GM12878 (cell line): Measurements from ENCODE around the gene HNRNPM. TPM values are rescaled to one million over a fixed set of nuclear protein-coding genes. Genes with fewer than 3 reads are reported as not detected.

Experiments used
- ATAC-seq: fragments of 200-7000 bp; cut with Tn5 transposase; 3 replicates; pipeline ENCODE4 v1.9.1; 2020; ENCODE audit warnings: mild to moderate bottlenecking, moderate library complexity
- BruUV-seq: library from RNA; stranded (reverse); fragments of 400-500 nt; replicated peaks from 2 replicates; lab custom pipeline; 2021; lab: Mats Ljungman, UMichigan
- CTCF ChIA-PET: fragments of 300-600 bp; sonication (Branson Sonifier 250); formaldehyde crosslinking; extraction: SDS; loops from one replicate; lab custom pipeline; 2021; ENCODE audit warnings: inconsistent platforms; lab: Yijun Ruan, JAX
- POLR2A ChIA-PET: fragments of 350-600 bp; formaldehyde crosslinking; extraction: SDS; loops from one replicate; lab custom pipeline; 2021; ENCODE audit warnings: inconsistent platforms; lab: Charles Lee
- RAD21 ChIA-PET: fragments of 300-600 bp; sonication (Branson Sonifier 250); formaldehyde crosslinking; loops from one replicate; lab custom pipeline; 2023; ENCODE audit warnings: antibody characterized with exemption; ENCODE audit not compliant: unreplicated experiment; lab: Charles Lee
- SMC1A ChIA-PET: fragments of 300-600 bp; sonication (Branson Sonifier 250); formaldehyde crosslinking; loops from one replicate; lab custom pipeline; 2023; ENCODE audit not compliant: unreplicated experiment, uncharacterized antibody; lab: Charles Lee
- DNase-seq: peaks from one replicate; pipeline ENCODE4 v3.0.0-alpha.2; 2011; ENCODE audit warnings: low read depth, low spot score
- FAIRE-seq: peaks from 3 replicates; lab custom pipeline; 2011; peaks lifted over from hg19 to GRCh38; lab: Jason Lieb, UNC
- H2AFZ ChIP-seq: 2 replicates; pipeline ENCODE4 v1.6.0; 2011; ENCODE audit warnings: low read depth, low read length, control low read depth; ENCODE audit not compliant: control insufficient read depth
- H3K27ac ChIP-seq: 2 replicates; pipeline ENCODE4 v1.5.1; 2011; ENCODE audit warnings: control low read depth; ENCODE audit not compliant: control insufficient read depth, insufficient read depth
- H3K27me3 ChIP-seq, 2 experiments: replicated peaks in 1 of 2; 2 replicates each; pipeline versions ENCODE4 v1.6.0 to v1.6.1; 2011; ENCODE audit warnings: low read length in 1 of 2; ENCODE audit not compliant: control insufficient read depth in 2 of 2, insufficient read depth in 2 of 2
- H3K36me3 ChIP-seq, 2 experiments: 2 replicates each; pipeline ENCODE4 v1.5.1; 2011; ENCODE audit warnings: low read length in 1 of 2; ENCODE audit not compliant: control insufficient read depth in 2 of 2, insufficient read depth in 2 of 2
- H3K4me1 ChIP-seq: 2 replicates; pipeline ENCODE4 v1.6.1; 2011; ENCODE audit warnings: mild to moderate bottlenecking, low read length, moderate library complexity, mixed read lengths; ENCODE audit not compliant: control insufficient read depth, insufficient read depth
- H3K4me2 ChIP-seq: 2 replicates; pipeline ENCODE4 v1.6.0; 2011; ENCODE audit warnings: control low read depth; ENCODE audit not compliant: control insufficient read depth, insufficient read depth
- H3K4me3 ChIP-seq: fragments of 200-600 bp; sonication (generic); 2 replicates; pipeline ENCODE4 v1.5.1; 2016
- H3K79me2 ChIP-seq: 2 replicates; pipeline ENCODE4 v1.6.0; 2011; ENCODE audit warnings: low read length; ENCODE audit not compliant: control insufficient read depth, insufficient read depth
- H3K9ac ChIP-seq: 2 replicates; pipeline ENCODE4 v1.8.0; 2011; ENCODE audit warnings: low read length, control low read depth, mixed read lengths; ENCODE audit not compliant: control insufficient read depth, insufficient read depth
- H3K9me3 ChIP-seq: replicated peaks from 3 replicates; pipeline ENCODE4 v1.5.1; 2011; ENCODE audit warnings: mild to moderate bottlenecking, low read length; ENCODE audit not compliant: control insufficient read depth, insufficient read depth
- H4K20me1 ChIP-seq: 2 replicates; pipeline ENCODE4 v1.6.0; 2011; ENCODE audit not compliant: control insufficient read depth, insufficient read depth
- ASH2L ChIP-seq: fragments of 300-600, 200-600 bp; sonication (generic); IDR thresholded peaks from 2 replicates; pipeline ENCODE4 v1.6.1; 2017; ENCODE audit warnings: low read depth, mild to moderate bottlenecking, borderline replicate concordance
- CBX5 ChIP-seq: sonication (generic); IDR thresholded peaks from 2 replicates; pipeline ENCODE4 v1.6.1; 2016; ENCODE audit warnings: low read depth, moderate library complexity, mild to moderate bottlenecking, inconsistent platforms
- EP300 ChIP-seq, 2 experiments: fragments of 150-350 bp in 1 of 2; IDR thresholded peaks; 2 replicates each; pipeline ENCODE4 v1.6.1; 2011 to 2012; ENCODE audit warnings: low read depth in 2 of 2, low read length in 2 of 2, borderline replicate concordance in 1 of 2, improper control_type of control experiment in 1 of 2, inconsistent platforms in 1 of 2; ENCODE audit not compliant: control insufficient read depth in 1 of 2
- JUNB ChIP-seq: IDR thresholded peaks from 2 replicates; pipeline ENCODE4 v1.6.1; 2016; ENCODE audit warnings: antibody characterized with exemption, mild to moderate bottlenecking
- POLR2A ChIP-seq: IDR thresholded peaks from 2 replicates; pipeline ENCODE4 v1.6.1; 2011; ENCODE audit warnings: low read depth, mild to moderate bottlenecking, low read length
- TCF7 ChIP-seq: IDR thresholded peaks from 2 replicates; pipeline ENCODE4 v1.6.1; 2014; ENCODE audit warnings: antibody characterized with exemption, borderline replicate concordance
- WGBS: methylation state at CpG from one replicate; pipeline ENCODE4 v1.1.6; 2016; ENCODE audit warnings: low lambda C conversion rate; ENCODE audit not compliant: insufficient replicate concordance, insufficient coverage; ENCODE audit errors: missing lambda C conversion rate; 5-methylcytosine and 5-hydroxymethylcytosine counted together
- in situ Hi-C: fragments of 300-500 bp; cut with MboI; formaldehyde crosslinking; loops from 9 replicates; pipeline ENCODE4 v1.14.3; 2018; ENCODE audit warnings: mixed read lengths
- intact Hi-C: fragments of 100-400 bp; cut with micrococcal nuclease; formaldehyde crosslinking; loops from one replicate; pipeline ENCODE4 v1.14.2; 2022; ENCODE audit not compliant: unreplicated experiment
- polyA plus RNA-seq, 11 experiments: library from polyadenylated mRNA; depleted of rRNA in 4 of 11; unstranded in 6 of 11; stranded (reverse) in 5 of 11; fragments of >200 nt; fragmentation: Nextera tagmentation in 4 of 11; fragmentation: Illumina TruSeq in 1 of 11; extraction: Ambion mirVana in 4 of 11; extraction: Trizol in 1 of 11; gene quantifications; 1 replicate in 1 of 11; 2 replicates in 10 of 11; pipeline versions ENCODE4 v1.2.1 to v1.2.3, GENCODE V29; 2011 to 2016; ENCODE audit warnings: inconsistent platforms in 2 of 11, missing spikeins in 2 of 11, low read depth in 1 of 11
- total RNA-seq, 4 experiments: library from RNA; depleted of rRNA in 3 of 4; stranded (reverse); fragments of >200 nt in 3 of 4; fragmentation: Illumina TruSeq in 1 of 4; extraction: Trizol in 1 of 4; gene quantifications; 2 replicates each; pipeline versions ENCODE4 v1.2.1 to v1.2.3, GENCODE V29; 2013 to 2021

Gene HNRNPM
- total and polyA plus RNA-seq, 10 of the 15 experiments (the other 5 are each of a cell fraction or from before 2014, with no cell fraction given), result 14.3 to 415 (median 198) TPM

DNA sequence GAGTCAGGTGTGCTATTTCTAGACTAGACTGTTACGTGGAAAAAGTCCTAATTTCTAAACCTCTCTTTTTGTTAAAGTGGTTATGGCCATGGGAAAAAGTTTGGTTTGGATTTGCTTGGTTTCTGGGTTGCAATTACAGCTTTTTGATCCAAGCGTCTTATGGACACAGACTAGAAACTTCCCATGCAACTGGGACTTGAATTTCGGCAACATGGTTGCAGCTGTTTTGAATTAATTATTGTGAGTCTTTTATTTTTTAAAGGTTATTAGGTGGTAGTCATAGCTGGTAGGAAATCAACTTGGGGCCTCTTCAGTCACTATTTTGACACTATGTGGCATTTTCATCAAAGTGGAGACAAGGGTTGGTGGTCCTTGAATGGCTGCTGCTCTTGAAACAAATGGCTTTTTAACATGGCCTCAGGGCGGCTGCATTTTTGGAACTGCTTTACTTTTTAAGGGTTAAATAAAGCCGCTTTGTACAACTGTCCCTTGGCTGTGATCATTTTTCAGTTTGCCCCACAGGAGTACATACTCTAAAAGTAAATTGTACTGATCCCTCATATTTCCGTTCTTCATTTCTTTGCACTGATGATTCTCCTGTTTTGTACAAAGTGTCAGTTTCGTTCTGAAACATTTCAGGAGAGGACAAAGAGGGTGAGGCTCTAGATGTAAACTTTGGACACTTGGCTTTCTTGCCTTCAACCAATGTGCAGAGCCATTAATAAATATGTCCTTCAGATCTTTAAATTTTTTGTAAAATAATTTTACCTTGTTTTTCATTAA is 15.9 kb downstream of the HNRNPM start:
- Histone ChIP-seq H4K20me1 (peaks cover 34% of the 10 kb centered on the region), H2AFZ (no peak overlapping the region), H3K27me3 (no peaks in the 10 kb centered on the region), H3K27ac (peak overlapping the region; percentile 15; the same call in 1 of the 2 replicates), H3K4me2 (peak overlapping the region; percentile 71), H3K36me3 (peaks cover 28 to 60% of the 10 kb centered on the region in 2 experiments), H3K9me3 (no peaks in the 10 kb centered on the region), H3K4me3 (no peak overlapping the region), H3K4me1 (peaks cover 9% of the 10 kb centered on the region), H3K9ac (no peak overlapping the region), H3K79me2 (peaks cover 78% of the 10 kb centered on the region)
- FAIRE-seq, result no peak
- ATAC-seq, result peak; percentile 58
- in situ Hi-C loops (no loop called here), intact Hi-C loops (no loop called here)
- ChIA-PET CTCF (interaction anchor here (0.6 kb wide), 1 partner anchor 122 kb away, joined by 3 read pairs; no protein-coding TSS in a partner anchor), RAD21 (no interaction called here), POLR2A (interaction anchor here (1.3 kb wide), 1 partner anchor 12 kb away, joined by 5 read pairs; no protein-coding TSS in a partner anchor), SMC1A (interaction anchor here (1.1 to 1.5 kb wide), 4 partner anchors 10 to 47 kb away, joined by 3 to 4 read pairs (median 3); partner anchors contain the start of gene MARCHF2)
- TF ChIP-seq JUNB, result peak; percentile 24; the same call in 1 of the 2 replicates
- TF ChIP-seq CBX5, result no peak
- TF ChIP-seq POLR2A, result no peak
- TF ChIP-seq EP300 (IDR thresholded peaks at IDR 0.05; ENCODE audit: borderline replicate concordance in 1 of 2, control insufficient read depth in 1 of 2, low read depth in 2 of 2, low read length in 2 of 2), result no peak
- TF ChIP-seq ASH2L, result no peak
- no peak for TF ChIP-seq TCF7
- BruUV-seq, result no TSS peak
- 33% methylated on average over 7 of the region's 7 CpGs for WGBS
- no peak for DNase-seq
